SK-N-SH (cell line): ENCODE measurements around the gene CPED1. TPM values are rescaled to one million over a fixed set of nuclear protein-coding genes. Genes with fewer than 3 reads are reported as not detected.
"Not testable (repeated sequence)": the region's sequence is repeated elsewhere in the genome, so short reads cannot be mapped to it uniquely, and the experiment has no call there.

ENCODE experiments used
- CTCF ChIA-PET: fragments of 300-600, 350-600 bp; formaldehyde crosslinking; extraction: SDS; loops from one replicate; lab custom pipeline; 2021; lab: Yijun Ruan, JAX
- POLR2A ChIA-PET: fragments of 350-600 bp; sonication (Branson Sonifier 250); formaldehyde crosslinking; extraction: SDS; loops from one replicate; lab custom pipeline; 2020; ENCODE audit warnings: antibody characterized with exemption, inconsistent platforms; lab: Yijun Ruan, JAX
- DNase-seq: peaks from one replicate; pipeline ENCODE4 v3.0.0; 2012
- H2AFZ ChIP-seq: fragments of 200-600 bp; sonication (generic); 2 replicates; pipeline ENCODE4 v1.8.1; 2016; ENCODE audit warnings: antibody characterized with exemption, mild to moderate bottlenecking, low read depth
- H3F3A ChIP-seq: fragments of 200-600 bp; sonication (generic); replicated peaks from 2 replicates; pipeline ENCODE3; 2016; ENCODE audit warnings: antibody characterized with exemption, mild to moderate bottlenecking; ENCODE audit not compliant: insufficient read depth
- H3K27ac ChIP-seq, 2 experiments: fragments of 200-500 bp in 1 of 2; fragments of 200-600 bp in 1 of 2; sonication (Bioruptor generic) in 1 of 2; sonication (generic), shearing (Covaris generic) in 1 of 2; 2 replicates each; pipeline versions ENCODE4 v1.5.1 to v1.6.1; 2014 to 2016; ENCODE audit warnings: low read depth in 2 of 2, inconsistent platforms in 1 of 2, low read length in 1 of 2, mild to moderate bottlenecking in 1 of 2, mixed read lengths in 1 of 2
- H3K27me3 ChIP-seq: fragments of 200-600 bp; sonication (generic), shearing (Covaris generic); 2 replicates; pipeline ENCODE4 v1.6.1; 2016; ENCODE audit warnings: mixed run types; ENCODE audit not compliant: insufficient read depth
- H3K36me3 ChIP-seq, 2 experiments: fragments of 200-500 bp in 1 of 2; fragments of 200-600 bp in 1 of 2; sonication (Bioruptor generic) in 1 of 2; sonication (generic) in 1 of 2; replicated peaks in 1 of 2; 2 replicates each; pipeline versions ENCODE3 to v1.5.1; 2014 to 2016; ENCODE audit warnings: low read length in 1 of 2, mild to moderate bottlenecking in 1 of 2; ENCODE audit not compliant: insufficient read depth in 2 of 2, control insufficient read depth in 1 of 2
- H3K4me1 ChIP-seq, 2 experiments: fragments of 200-500 bp in 1 of 2; fragments of 200-600 bp in 1 of 2; sonication (Bioruptor generic) in 1 of 2; sonication (generic), shearing (Covaris generic) in 1 of 2; 2 replicates each; pipeline versions ENCODE4 v1.5.1 to v1.6.1; 2014 to 2016; ENCODE audit warnings: low read depth in 1 of 2, low read length in 1 of 2, mixed run types in 1 of 2; ENCODE audit not compliant: insufficient read depth in 2 of 2, control insufficient read depth in 1 of 2
- H3K4me2 ChIP-seq: fragments of 200-600 bp; sonication (generic), shearing (Covaris generic); 2 replicates; pipeline ENCODE4 v1.6.1; 2017; ENCODE audit warnings: mixed run types
- H3K4me3 ChIP-seq, 2 experiments: fragments of 200-500 bp in 1 of 2; fragments of 200-600 bp in 1 of 2; sonication (Bioruptor generic) in 1 of 2; sonication (generic), shearing (Covaris generic) in 1 of 2; 2 replicates each; pipeline versions ENCODE4 v1.5.1 to v1.8.1; 2014 to 2016; ENCODE audit warnings: low read depth in 2 of 2, inconsistent platforms in 1 of 2, low read length in 1 of 2, mild to moderate bottlenecking in 1 of 2, mixed read lengths in 1 of 2, moderate library complexity in 1 of 2
- H3K79me2 ChIP-seq: fragments of 200-600 bp; sonication (generic); 2 replicates; pipeline ENCODE4 v1.8.1; 2017; ENCODE audit warnings: mild to moderate bottlenecking; ENCODE audit not compliant: insufficient read depth
- H3K9ac ChIP-seq: fragments of 200-600 bp; sonication (generic); 2 replicates; pipeline ENCODE4 v1.6.1; 2017; ENCODE audit warnings: mixed run types
- H3K9me2 ChIP-seq: fragments of 200-600 bp; sonication (generic); 2 replicates; pipeline ENCODE4 v1.6.1; 2017; ENCODE audit warnings: mixed run types
- H3K9me3 ChIP-seq: fragments of 200-600 bp; sonication (generic); 2 replicates; pipeline ENCODE4 v1.6.1; 2017; ENCODE audit warnings: mixed run types, mild to moderate bottlenecking, moderate library complexity
- H4K20me1 ChIP-seq: fragments of 200-600 bp; sonication (generic); 2 replicates; pipeline ENCODE4 v1.6.1; 2017; ENCODE audit warnings: mild to moderate bottlenecking, mixed run types; ENCODE audit not compliant: insufficient read depth
- CHD2 ChIP-seq: fragments of 150-350 bp; IDR thresholded peaks from 2 replicates; pipeline ENCODE4 v1.6.1; 2018; ENCODE audit warnings: low read length; ENCODE audit not compliant: partially characterized antibody
- ELF1 ChIP-seq: IDR thresholded peaks from 2 replicates; pipeline ENCODE4 v1.4.0; 2012
- EP300 ChIP-seq, 2 experiments: IDR thresholded peaks; 2 replicates each; pipeline versions ENCODE4 v1.4.0 to v1.6.1; 2012; ENCODE audit warnings: borderline replicate concordance in 1 of 2, low read depth in 1 of 2, low read length in 1 of 2
- EZH2phosphoT487 ChIP-seq: fragments of 200-600 bp; sonication (generic); IDR thresholded peaks from 2 replicates; pipeline ENCODE4 v1.6.1; 2017; ENCODE audit warnings: low read depth, mixed run types, mild to moderate bottlenecking, antibody characterized with exemption, moderate library complexity, borderline replicate concordance
- FOXJ3 ChIP-seq: sonication (generic); formaldehyde crosslinking; IDR thresholded peaks from 2 replicates; pipeline ENCODE4 v1.5.1; 2020; ENCODE audit warnings: mild to moderate bottlenecking, missing genetic modification reagents
- GATA2 ChIP-seq: sonication (generic); formaldehyde crosslinking; IDR thresholded peaks from 2 replicates; pipeline ENCODE4 v1.5.0; 2020; ENCODE audit warnings: mild to moderate bottlenecking, missing genetic modification reagents
- IRF3 ChIP-seq: fragments of 150-350 bp; IDR thresholded peaks from 2 replicates; pipeline ENCODE4 v1.6.1; 2016; ENCODE audit warnings: mild to moderate bottlenecking, low read depth, low read length
- MEF2A ChIP-seq: IDR thresholded peaks from 2 replicates; pipeline ENCODE4 v1.4.0; 2012; ENCODE audit warnings: low read depth, borderline replicate concordance
- NFIC ChIP-seq: IDR thresholded peaks from 2 replicates; pipeline ENCODE4 v1.4.0; 2012; ENCODE audit warnings: borderline replicate concordance
- SIN3A ChIP-seq: IDR thresholded peaks from 2 replicates; pipeline ENCODE4 v1.6.1; 2012; ENCODE audit warnings: low read depth, mild to moderate bottlenecking, low read length, moderate library complexity, borderline replicate concordance
- TEAD4 ChIP-seq: IDR thresholded peaks from 2 replicates; pipeline ENCODE4 v1.4.0; 2012; ENCODE audit warnings: mild to moderate bottlenecking, borderline replicate concordance; ENCODE audit not compliant: insufficient read depth
- WGBS: methylation state at CpG from one replicate; pipeline ENCODE4 v1.1.6; 2017; ENCODE audit warnings: low lambda C conversion rate; 5-methylcytosine and 5-hydroxymethylcytosine counted together
- polyA plus RNA-seq, 3 experiments: library from polyadenylated mRNA; depleted of rRNA; stranded (reverse); fragments of >200 nt; gene quantifications; 2 replicates each; pipeline ENCODE4 v1.2.3, GENCODE V29; 2012
- TF ChIP-seq, protein P1 (sequence below): IDR thresholded peaks from 2 replicates; pipeline ENCODE4; 2012
- TF ChIP-seq, protein P2 (sequence below): fragments of 200-600 bp; sonication (generic); IDR thresholded peaks from 2 replicates; pipeline ENCODE4 v1.6.1; 2017; ENCODE audit warnings: antibody characterized with exemption, mild to moderate bottlenecking, moderate library complexity
- TF ChIP-seq, protein P3 (sequence below): IDR thresholded peaks from 2 replicates; pipeline ENCODE4 v1.4.0; 2012; ENCODE audit warnings: low read depth, borderline replicate concordance
- TF ChIP-seq, protein P4 (sequence below): IDR thresholded peaks from 2 replicates; pipeline ENCODE4 v1.4.0; 2012; ENCODE audit warnings: low read depth, borderline replicate concordance

Gene CPED1
- polyA plus RNA-seq, 1 of the 3 experiments (the other 2 are of a cell fraction): 4.4 TPM

DNA sequence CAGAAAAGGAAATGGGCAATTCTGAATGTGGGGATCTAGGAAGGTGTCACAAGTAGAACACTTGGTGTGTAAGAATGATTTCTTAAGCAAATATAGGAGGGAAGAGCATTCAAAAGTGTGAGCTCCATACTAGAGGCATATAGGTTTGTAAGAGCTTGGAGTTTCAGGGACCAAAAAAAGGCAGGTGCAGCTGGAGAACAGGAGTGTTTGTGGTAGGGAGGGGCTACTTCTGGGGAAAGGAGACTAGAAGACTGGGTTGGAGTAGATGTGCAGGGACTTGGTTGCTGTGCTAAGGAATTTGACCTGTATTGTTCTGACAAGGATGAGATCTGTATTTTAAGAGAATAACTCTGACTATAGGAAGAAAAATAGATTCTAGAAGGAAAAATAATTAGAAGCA, 46.4 kb downstream of the CPED1 start:
- Histone ChIP-seq H3K36me3 (peaks cover 0 to 7% of the 10 kb centered on the region in 2 experiments), H3K27ac (no peak overlapping the region), H2AFZ (no peak overlapping the region), H3K9ac (no peak overlapping the region), H4K20me1 (no peaks in the 10 kb centered on the region), H3K9me3 (no peaks in the 10 kb centered on the region; the same call in 1 of the 2 replicates), H3K4me1 (peaks cover 4% of the 10 kb centered on the region in 2 experiments; a peak in 1 of 4 replicates), H3K79me2 (no peaks in the 10 kb centered on the region), H3K4me3 (no peak overlapping the region), H3K4me2 (no peak overlapping the region), H3F3A (peaks cover 4% of the 10 kb centered on the region), H3K9me2 (no peaks in the 10 kb centered on the region), H3K27me3 (no peaks in the 10 kb centered on the region)
- no peak for DNase-seq
- POLR2A ChIA-PET: interaction anchor here (0.6 kb wide), 1 partner anchor 16 kb away, joined by 3 read pairs; no protein-coding TSS in a partner anchor
- CTCF ChIA-PET: interaction anchor here (1.0 to 1.8 kb wide), 4 partner anchors 19 to 47 kb away, joined by 3 to 7 read pairs (median 5); no protein-coding TSS in a partner anchor
- TF ChIP-seq, protein P1, sequence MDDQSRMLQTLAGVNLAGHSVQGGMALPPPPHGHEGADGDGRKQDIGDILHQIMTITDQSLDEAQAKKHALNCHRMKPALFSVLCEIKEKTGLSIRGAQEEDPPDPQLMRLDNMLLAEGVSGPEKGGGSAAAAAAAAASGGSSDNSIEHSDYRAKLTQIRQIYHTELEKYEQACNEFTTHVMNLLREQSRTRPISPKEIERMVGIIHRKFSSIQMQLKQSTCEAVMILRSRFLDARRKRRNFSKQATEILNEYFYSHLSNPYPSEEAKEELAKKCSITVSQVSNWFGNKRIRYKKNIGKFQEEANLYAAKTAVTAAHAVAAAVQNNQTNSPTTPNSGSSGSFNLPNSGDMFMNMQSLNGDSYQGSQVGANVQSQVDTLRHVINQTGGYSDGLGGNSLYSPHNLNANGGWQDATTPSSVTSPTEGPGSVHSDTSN: no peak
- TF ChIP-seq IRF3 (no peak), ELF1 (no peak), FOXJ3 (no peak), MEF2A (no peak), GATA2 (no peak), EZH2phosphoT487 (no peak), NFIC (no peak), CHD2 (no peak), EP300 (IDR thresholded peaks at IDR 0.05; ENCODE audit: borderline replicate concordance in 1 of 2, low read depth in 1 of 2, low read length in 1 of 2) (no peak), TEAD4 (no peak), SIN3A (no peak)
- TF ChIP-seq, protein P2, sequence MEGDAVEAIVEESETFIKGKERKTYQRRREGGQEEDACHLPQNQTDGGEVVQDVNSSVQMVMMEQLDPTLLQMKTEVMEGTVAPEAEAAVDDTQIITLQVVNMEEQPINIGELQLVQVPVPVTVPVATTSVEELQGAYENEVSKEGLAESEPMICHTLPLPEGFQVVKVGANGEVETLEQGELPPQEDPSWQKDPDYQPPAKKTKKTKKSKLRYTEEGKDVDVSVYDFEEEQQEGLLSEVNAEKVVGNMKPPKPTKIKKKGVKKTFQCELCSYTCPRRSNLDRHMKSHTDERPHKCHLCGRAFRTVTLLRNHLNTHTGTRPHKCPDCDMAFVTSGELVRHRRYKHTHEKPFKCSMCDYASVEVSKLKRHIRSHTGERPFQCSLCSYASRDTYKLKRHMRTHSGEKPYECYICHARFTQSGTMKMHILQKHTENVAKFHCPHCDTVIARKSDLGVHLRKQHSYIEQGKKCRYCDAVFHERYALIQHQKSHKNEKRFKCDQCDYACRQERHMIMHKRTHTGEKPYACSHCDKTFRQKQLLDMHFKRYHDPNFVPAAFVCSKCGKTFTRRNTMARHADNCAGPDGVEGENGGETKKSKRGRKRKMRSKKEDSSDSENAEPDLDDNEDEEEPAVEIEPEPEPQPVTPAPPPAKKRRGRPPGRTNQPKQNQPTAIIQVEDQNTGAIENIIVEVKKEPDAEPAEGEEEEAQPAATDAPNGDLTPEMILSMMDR: no peak
- TF ChIP-seq, protein P3, sequence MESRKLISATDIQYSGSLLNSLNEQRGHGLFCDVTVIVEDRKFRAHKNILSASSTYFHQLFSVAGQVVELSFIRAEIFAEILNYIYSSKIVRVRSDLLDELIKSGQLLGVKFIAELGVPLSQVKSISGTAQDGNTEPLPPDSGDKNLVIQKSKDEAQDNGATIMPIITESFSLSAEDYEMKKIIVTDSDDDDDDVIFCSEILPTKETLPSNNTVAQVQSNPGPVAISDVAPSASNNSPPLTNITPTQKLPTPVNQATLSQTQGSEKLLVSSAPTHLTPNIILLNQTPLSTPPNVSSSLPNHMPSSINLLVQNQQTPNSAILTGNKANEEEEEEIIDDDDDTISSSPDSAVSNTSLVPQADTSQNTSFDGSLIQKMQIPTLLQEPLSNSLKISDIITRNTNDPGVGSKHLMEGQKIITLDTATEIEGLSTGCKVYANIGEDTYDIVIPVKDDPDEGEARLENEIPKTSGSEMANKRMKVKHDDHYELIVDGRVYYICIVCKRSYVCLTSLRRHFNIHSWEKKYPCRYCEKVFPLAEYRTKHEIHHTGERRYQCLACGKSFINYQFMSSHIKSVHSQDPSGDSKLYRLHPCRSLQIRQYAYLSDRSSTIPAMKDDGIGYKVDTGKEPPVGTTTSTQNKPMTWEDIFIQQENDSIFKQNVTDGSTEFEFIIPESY: no peak
- TF ChIP-seq, protein P4, sequence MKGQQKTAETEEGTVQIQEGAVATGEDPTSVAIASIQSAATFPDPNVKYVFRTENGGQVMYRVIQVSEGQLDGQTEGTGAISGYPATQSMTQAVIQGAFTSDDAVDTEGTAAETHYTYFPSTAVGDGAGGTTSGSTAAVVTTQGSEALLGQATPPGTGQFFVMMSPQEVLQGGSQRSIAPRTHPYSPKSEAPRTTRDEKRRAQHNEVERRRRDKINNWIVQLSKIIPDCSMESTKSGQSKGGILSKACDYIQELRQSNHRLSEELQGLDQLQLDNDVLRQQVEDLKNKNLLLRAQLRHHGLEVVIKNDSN: no peak

GRCh38 chr7:121036776-121037175, 48.3 kb downstream of the CPED1 start:
- H2AFZ ChIP-seq, H3K4me1 ChIP-seq, CTCF ChIA-PET, H3K9me3 ChIP-seq, POLR2A ChIA-PET, H3K4me3 ChIP-seq, H3K27me3 ChIP-seq, H3K27ac ChIP-seq, H3F3A ChIP-seq, H3K36me3 ChIP-seq, H4K20me1 ChIP-seq, H3K4me2 ChIP-seq, DNase-seq, H3K9ac ChIP-seq, H3K9me2 ChIP-seq, H3K79me2 ChIP-seq: not testable (repeated sequence)

GRCh38 chr7:121037329-121037728, 48.8 kb downstream of the CPED1 start:
- H3K36me3 ChIP-seq, DNase-seq, H3K9me3 ChIP-seq, H3F3A ChIP-seq, H3K9ac ChIP-seq, H2AFZ ChIP-seq, H3K9me2 ChIP-seq, H3K27me3 ChIP-seq, POLR2A ChIA-PET, H4K20me1 ChIP-seq, H3K27ac ChIP-seq, H3K79me2 ChIP-seq, H3K4me3 ChIP-seq, H3K4me2 ChIP-seq: not testable (repeated sequence)
- CTCF ChIA-PET: interaction anchor here (1.5 to 2.6 kb wide), 2 partner anchors 44 to 71 kb away, joined by 4 to 6 read pairs; no protein-coding TSS in a partner anchor
- H3K4me1 ChIP-seq: peaks cover 4 to 12% of the 10 kb centered on the region in 2 experiments; a peak in 2 of 4 replicates
- WGBS: 69% methylated on average over 2 of the region's 2 CpGs
